Measurements from ENCODE around the gene MON1A. TPM values are rescaled to one million over a fixed set of nuclear protein-coding genes. Genes with fewer than 3 reads are reported as not detected.
A peak's percentile ranks its signal among the peaks of the same experiment; 100 is the strongest.

MON1A gene
- total RNA-seq, 2 donors from 2014 or later = 7.3 to 9.4 TPM

- ATAC-seq = peak; percentile 64 to 89
- intact Hi-C loops (cut with DNase I) = no loop called here
- peak; percentile 62 for DNase-seq
These were observed 29.0 kb downstream of the MON1A start for GRCh38 chr3:49900491-49901153.

- intact Hi-C loops (cut with DNase I) = loop anchor here in 1 of 2 donors (10.0 kb wide), 1 partner anchor 55 kb away; no protein-coding TSS in a partner anchor
- no peak for DNase-seq
- ATAC-seq = no peak
These were observed 29.8 kb downstream of the MON1A start for GRCh38 chr3:49899815-49900214.

GRCh38 chr3:49898991-49899390, 30.6 kb downstream of the MON1A start:
- ATAC-seq (no peak), DNase-seq (no peak)
- intact Hi-C loops (cut with DNase I) = loop anchor here in 1 of 2 donors (10.0 kb wide), 1 partner anchor 54 kb away; no protein-coding TSS in a partner anchor

GRCh38 chr3:49896345-49896744, 33.3 kb downstream of the MON1A start:
- intact Hi-C loops (cut with DNase I) = loop anchor here in 1 of 2 donors (10.0 kb wide), 1 partner anchor 52 kb away; no protein-coding TSS in a partner anchor
- DNase-seq = no peak
- no peak for ATAC-seq

GRCh38 chr3:49895791-49896190, 33.8 kb downstream of the MON1A start:
- DNase-seq (no peak), ATAC-seq (no peak)
- intact Hi-C loops (cut with DNase I) = loop anchor here in 1 of 2 donors (10.0 kb wide), 1 partner anchor 51 kb away; no protein-coding TSS in a partner anchor

GRCh38 chr3:49889296-49889695, 40.3 kb downstream of the MON1A start:
- DNase-seq (no peak), ATAC-seq (no peak)
- intact Hi-C loops (cut with DNase I) = no loop called here

GRCh38 chr3:49886922-49887265, 42.7 kb downstream of the MON1A start:
- intact Hi-C loops (cut with DNase I) = no loop called here
- DNase-seq (no peak), ATAC-seq (no peak)

GRCh38 chr3:49883998-49884397, 45.6 kb downstream of the MON1A start:
- DNase-seq (no peak), ATAC-seq (peak in 1 of 2 donors; percentile 31)
- intact Hi-C loops (cut with DNase I) = no loop called here

GRCh38 chr3:49882166-49882565, 47.4 kb downstream of the MON1A start:
- intact Hi-C loops (cut with DNase I) = no loop called here
- ATAC-seq (peak; percentile 51 to 75), DNase-seq (no peak)

- no peak for DNase-seq
- intact Hi-C loops (cut with DNase I) = no loop called here
- ATAC-seq = peak in 1 of 2 donors; percentile 36
These were observed 48.9 kb downstream of the MON1A start for GRCh38 chr3:49880581-49881315.

GRCh38 chr3:49879721-49880120, 49.9 kb downstream of the MON1A start:
- ATAC-seq (no peak), DNase-seq (no peak)
- intact Hi-C loops (cut with DNase I) = no loop called here

GRCh38 chr3:49878686-49879085, 50.9 kb downstream of the MON1A start:
- no peak for DNase-seq
- ATAC-seq = no peak
- intact Hi-C loops (cut with DNase I) = no loop called here

GRCh38 chr3:49877716-49878115, 51.9 kb downstream of the MON1A start:
- no peak for ATAC-seq
- DNase-seq = no peak
- intact Hi-C loops (cut with DNase I) = no loop called here

- intact Hi-C loops (cut with DNase I) = no loop called here
- DNase-seq (no peak), ATAC-seq (no peak)
These were observed 53.0 kb downstream of the MON1A start for GRCh38 chr3:49876567-49876966.

- intact Hi-C loops (cut with DNase I) = no loop called here
- no peak for DNase-seq
- ATAC-seq = no peak
These were observed 56.0 kb downstream of the MON1A start for GRCh38 chr3:49873623-49874022.

GRCh38 chr3:49872801-49873281, 56.8 kb downstream of the MON1A start:
- ATAC-seq (no peak), DNase-seq (no peak)
- intact Hi-C loops (cut with DNase I) = no loop called here

- intact Hi-C loops (cut with DNase I) = no loop called here
- no peak for DNase-seq
- no peak for ATAC-seq
These were observed 58.0 kb downstream of the MON1A start for GRCh38 chr3:49871531-49872153.

- ATAC-seq = peak in 1 of 2 donors; percentile 28
- no peak for DNase-seq
- intact Hi-C loops (cut with DNase I) = no loop called here
These were observed 60.0 kb downstream of the MON1A start, which contains the start of gene CAMKV for GRCh38 chr3:49869525-49870126. CAMKV (minus strand) TSS chr3:49869906; CDS start chr3:49862388, 7,518 bp downstream.

- intact Hi-C loops (cut with DNase I) = no loop called here
- no peak for ATAC-seq
These were observed 60.6 kb downstream of the MON1A start for GRCh38 chr3:49868862-49869466.

More at GRCh38 chr3:49868862-49869466, 60.6 kb downstream of the MON1A start:
- DNase-seq = no peak

Measured in left cardiac atrium (tissue), 4 donors.